GM12873 (cell line): Measurements from ENCODE around the gene PLEKHM2.

Experiments
- TF ChIP-seq, protein P1 (sequence below): IDR thresholded peaks from 2 replicates; pipeline ENCODE4 v1.5.1; 2012; ENCODE audit warnings: low read depth, mild to moderate bottlenecking, moderate library complexity, low read length, control low read depth; ENCODE audit not compliant: insufficient read depth; ENCODE audit errors: missing control alignments

The PLEKHM2 gene, protein sequence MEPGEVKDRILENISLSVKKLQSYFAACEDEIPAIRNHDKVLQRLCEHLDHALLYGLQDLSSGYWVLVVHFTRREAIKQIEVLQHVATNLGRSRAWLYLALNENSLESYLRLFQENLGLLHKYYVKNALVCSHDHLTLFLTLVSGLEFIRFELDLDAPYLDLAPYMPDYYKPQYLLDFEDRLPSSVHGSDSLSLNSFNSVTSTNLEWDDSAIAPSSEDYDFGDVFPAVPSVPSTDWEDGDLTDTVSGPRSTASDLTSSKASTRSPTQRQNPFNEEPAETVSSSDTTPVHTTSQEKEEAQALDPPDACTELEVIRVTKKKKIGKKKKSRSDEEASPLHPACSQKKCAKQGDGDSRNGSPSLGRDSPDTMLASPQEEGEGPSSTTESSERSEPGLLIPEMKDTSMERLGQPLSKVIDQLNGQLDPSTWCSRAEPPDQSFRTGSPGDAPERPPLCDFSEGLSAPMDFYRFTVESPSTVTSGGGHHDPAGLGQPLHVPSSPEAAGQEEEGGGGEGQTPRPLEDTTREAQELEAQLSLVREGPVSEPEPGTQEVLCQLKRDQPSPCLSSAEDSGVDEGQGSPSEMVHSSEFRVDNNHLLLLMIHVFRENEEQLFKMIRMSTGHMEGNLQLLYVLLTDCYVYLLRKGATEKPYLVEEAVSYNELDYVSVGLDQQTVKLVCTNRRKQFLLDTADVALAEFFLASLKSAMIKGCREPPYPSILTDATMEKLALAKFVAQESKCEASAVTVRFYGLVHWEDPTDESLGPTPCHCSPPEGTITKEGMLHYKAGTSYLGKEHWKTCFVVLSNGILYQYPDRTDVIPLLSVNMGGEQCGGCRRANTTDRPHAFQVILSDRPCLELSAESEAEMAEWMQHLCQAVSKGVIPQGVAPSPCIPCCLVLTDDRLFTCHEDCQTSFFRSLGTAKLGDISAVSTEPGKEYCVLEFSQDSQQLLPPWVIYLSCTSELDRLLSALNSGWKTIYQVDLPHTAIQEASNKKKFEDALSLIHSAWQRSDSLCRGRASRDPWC

DNA sequence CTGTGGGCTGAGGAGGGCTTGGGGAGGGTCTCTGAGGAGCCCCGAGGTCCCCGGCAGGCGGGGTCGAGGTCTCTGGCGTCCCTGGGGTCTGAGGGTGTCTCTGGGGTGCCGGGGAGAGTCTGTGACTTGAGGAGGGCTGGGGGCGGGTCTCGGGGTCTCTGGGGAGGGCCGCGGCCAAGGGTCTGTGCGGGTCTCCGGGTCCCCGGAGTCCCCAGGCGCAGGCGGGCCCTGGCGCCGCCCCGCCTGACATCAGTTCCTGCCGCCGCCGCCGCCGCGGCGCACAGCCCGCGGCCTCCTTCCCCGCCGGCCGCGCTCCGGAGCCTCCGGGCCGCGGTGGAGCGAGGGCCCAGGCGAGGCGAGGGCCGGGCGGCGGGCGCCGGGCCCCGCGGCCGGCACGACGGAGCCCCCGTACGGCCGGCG, at the start of gene PLEKHM2:
Gene PLEKHM2, plus strand, starts transcription at position 279 of the 420 bp plus-strand sequence. CDS start 239 bp downstream, outside the sequence.
- TF ChIP-seq, protein P1, sequence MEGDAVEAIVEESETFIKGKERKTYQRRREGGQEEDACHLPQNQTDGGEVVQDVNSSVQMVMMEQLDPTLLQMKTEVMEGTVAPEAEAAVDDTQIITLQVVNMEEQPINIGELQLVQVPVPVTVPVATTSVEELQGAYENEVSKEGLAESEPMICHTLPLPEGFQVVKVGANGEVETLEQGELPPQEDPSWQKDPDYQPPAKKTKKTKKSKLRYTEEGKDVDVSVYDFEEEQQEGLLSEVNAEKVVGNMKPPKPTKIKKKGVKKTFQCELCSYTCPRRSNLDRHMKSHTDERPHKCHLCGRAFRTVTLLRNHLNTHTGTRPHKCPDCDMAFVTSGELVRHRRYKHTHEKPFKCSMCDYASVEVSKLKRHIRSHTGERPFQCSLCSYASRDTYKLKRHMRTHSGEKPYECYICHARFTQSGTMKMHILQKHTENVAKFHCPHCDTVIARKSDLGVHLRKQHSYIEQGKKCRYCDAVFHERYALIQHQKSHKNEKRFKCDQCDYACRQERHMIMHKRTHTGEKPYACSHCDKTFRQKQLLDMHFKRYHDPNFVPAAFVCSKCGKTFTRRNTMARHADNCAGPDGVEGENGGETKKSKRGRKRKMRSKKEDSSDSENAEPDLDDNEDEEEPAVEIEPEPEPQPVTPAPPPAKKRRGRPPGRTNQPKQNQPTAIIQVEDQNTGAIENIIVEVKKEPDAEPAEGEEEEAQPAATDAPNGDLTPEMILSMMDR: no peak

DNA sequence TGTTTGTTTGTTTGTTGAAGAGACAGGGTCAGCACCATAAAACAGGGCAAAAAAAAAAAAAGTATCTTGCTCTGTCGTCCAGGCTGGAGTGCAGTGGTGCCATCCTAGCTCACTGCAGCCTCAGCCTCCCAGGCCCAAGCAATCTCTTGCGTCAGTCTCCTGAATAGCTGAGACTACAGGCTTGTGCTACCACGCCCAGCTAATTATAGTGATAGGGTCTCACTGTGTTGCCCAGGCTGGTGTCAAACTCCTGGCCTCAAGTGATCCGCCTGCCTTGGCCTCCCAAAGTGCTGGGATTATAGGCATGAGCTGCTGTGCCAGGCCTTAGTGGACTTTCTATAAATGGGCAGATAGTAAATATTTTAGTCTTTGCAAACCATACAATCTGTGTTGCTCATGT, 47.7 kb upstream of the PLEKHM2 start:
- TF ChIP-seq, protein P1: no peak

DNA sequence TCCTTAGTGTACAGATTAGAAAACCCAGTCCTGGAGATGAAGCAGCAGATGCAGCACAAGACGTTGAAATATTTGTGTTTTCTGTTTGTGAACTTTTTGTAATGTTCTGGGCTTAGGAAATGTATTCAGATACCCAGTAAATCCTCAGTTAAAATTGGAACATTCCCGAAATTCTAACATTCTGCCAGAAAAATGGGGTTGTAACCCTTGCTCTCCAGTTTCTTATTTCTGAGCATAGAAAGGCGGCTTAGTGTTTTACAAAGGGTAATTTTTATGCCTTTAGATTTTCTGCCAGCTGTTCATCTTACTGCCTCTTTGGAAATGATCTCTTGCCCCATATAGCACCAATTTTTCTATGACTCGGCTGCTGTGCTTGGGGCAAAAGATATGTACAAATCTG, 46.3 kb upstream of the PLEKHM2 start:
- TF ChIP-seq, protein P1: no peak

DNA sequence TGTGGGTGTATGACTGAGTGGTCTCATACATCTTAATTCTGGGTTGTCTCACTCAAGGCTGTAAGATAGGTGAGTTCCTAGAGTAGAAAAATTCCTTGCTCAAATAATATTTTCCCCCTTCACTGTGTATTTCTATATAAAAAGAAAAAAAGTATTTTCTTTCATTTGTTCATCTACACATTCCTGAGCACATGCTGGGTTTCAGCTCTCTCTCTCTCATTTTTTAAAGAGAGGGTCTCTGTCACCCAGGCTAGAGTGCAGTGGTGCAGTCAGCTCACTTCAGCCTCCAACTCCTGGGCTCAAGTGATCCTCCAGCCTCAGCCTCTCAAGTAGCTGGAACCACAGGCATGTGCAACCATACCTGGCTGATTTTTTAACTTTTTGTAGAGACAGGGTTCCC, 44.9 kb upstream of the PLEKHM2 start:
- TF ChIP-seq, protein P1: no peak

DNA sequence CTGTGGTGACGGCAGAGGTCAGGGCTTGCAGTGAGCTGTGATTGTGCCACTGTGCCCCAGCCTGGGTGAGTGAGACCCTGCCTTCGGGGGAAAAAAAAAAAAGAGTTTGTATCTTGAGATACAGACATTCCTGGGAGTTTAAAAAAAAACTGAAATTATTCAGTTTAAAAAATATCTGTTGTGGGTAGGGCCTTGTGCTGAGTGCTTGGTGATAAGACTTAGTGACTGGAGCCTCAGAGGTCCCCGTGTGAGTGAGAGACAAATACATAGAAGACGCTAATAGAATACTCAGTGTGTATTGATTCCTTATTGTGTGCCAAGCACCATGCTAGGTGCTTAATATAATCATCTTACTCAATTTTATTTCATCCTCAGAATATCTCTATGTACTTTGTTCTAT, 44.2 kb upstream of the PLEKHM2 start:
- TF ChIP-seq, protein P1: no peak

DNA sequence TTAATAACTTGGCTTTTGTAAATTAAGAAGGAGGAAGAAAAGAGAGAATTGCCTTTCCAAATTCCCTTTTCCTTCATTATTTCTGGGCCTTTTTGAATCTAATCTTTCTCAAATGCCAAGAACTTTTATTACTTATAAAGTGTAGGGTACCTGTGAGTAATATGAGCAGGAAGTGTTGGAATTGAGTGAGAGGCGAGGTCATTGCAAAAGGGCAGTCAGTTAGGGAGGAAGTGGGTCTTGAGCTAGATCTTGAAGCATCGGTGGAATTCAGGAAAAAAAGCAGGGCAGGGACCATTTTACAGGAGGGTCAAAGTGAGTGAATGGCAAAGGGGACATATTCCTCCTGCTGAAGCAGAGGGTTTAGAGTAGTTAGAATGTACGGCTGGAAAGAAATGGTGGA, 43.5 kb upstream of the PLEKHM2 start:
- TF ChIP-seq, protein P1: no peak

DNA sequence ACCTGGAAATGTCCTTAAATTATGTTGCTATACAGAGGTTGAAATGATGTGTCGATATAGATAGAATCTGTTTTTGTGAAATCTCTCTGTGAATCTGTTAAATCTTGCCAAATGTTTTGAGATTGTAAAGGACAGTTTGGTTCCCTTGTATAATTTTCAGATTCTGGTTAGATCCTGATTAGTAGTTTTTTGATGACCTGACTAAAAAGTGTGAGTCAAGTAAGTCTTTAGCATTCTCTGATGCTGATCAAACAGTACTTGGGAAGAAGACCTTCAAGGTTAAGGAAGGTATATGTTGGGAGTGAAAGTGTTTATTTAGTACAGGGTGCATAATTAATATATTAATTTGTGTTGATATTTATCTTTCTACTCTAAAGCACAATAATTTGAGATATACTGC, 34.2 kb upstream of the PLEKHM2 start:
- TF ChIP-seq, protein P1: no peak
